K562 (cell line): ENCODE results near the gene PTK6. TPM values are rescaled to one million over a fixed set of nuclear protein-coding genes. Genes with fewer than 3 reads are reported as not detected.
A peak's percentile ranks its signal among the peaks of the same experiment; 100 is the strongest.

ENCODE experiments used
- ARID4B ChIP-seq: sonication (generic); formaldehyde crosslinking; IDR thresholded peaks from 2 replicates; pipeline ENCODE4 v1.8.0; 2022; ENCODE audit warnings: mild to moderate bottlenecking, missing genetic modification reagents
- ETV1 ChIP-seq: fragments of 450-650 bp; conservative IDR thresholded peaks from 2 replicates; pipeline ENCODE4 v1.6.1; 2016; ENCODE audit warnings: missing genetic modification characterization, control low read depth, low read depth, missing compliant biosample characterization
- HNRNPK ChIP-seq: fragments of 200-400 bp; formaldehyde crosslinking; IDR thresholded peaks from one replicate; pipeline ENCODE4 v1.6.1; 2018; ENCODE audit warnings: mild to moderate bottlenecking, low read depth, low read length; ENCODE audit not compliant: poor library complexity, severe bottlenecking
- ILK ChIP-seq: fragments of 450-650 bp; IDR thresholded peaks from 2 replicates; pipeline ENCODE4 v1.6.1; 2016; ENCODE audit warnings: missing genetic modification characterization, low read depth, mild to moderate bottlenecking, missing compliant biosample characterization, moderate library complexity, borderline replicate concordance
- IRF9 ChIP-seq: fragments of 450-650 bp; IDR thresholded peaks from 2 replicates; pipeline ENCODE4 v1.6.1; 2016; ENCODE audit warnings: missing biosample characterization, missing genetic modification characterization
- KAT7 ChIP-seq: sonication (generic); formaldehyde crosslinking; IDR thresholded peaks from 2 replicates; pipeline ENCODE4 v1.8.0; 2022; ENCODE audit warnings: missing genetic modification reagents, mild to moderate bottlenecking, borderline replicate concordance
- KDM2B ChIP-seq: fragments of 250-450 bp; sonication (Bioruptor Pico); IDR thresholded peaks from 2 replicates; pipeline ENCODE4 v1.8.0; 2021; ENCODE audit warnings: mild to moderate bottlenecking, moderate library complexity
- MCM2 ChIP-seq: fragments of 450-650 bp; IDR thresholded peaks from 2 replicates; pipeline ENCODE4 v1.6.1; 2017; ENCODE audit warnings: low read depth, mild to moderate bottlenecking
- PHF21A ChIP-seq: fragments of 450-650 bp; IDR thresholded peaks from 2 replicates; pipeline ENCODE4 v1.6.1; 2017; ENCODE audit warnings: low read depth, borderline replicate concordance
- SMAD1 ChIP-seq: fragments of 150-350 bp; IDR thresholded peaks from 2 replicates; pipeline ENCODE4 v1.6.1; 2014; ENCODE audit warnings: low read length, low read depth; ENCODE audit not compliant: partially characterized antibody
- ZNF24 ChIP-seq: fragments of 450-650 bp; IDR thresholded peaks from 2 replicates; pipeline ENCODE4 v1.6.1; 2016
- ZNF695 ChIP-seq: fragments of 450-650 bp; formaldehyde crosslinking; IDR thresholded peaks from 2 replicates; pipeline ENCODE4 v1.4.0; 2020; ENCODE audit warnings: mild to moderate bottlenecking, moderate library complexity
- ZNF699 ChIP-seq: fragments of 250-450 bp; sonication (Bioruptor Pico); IDR thresholded peaks from 2 replicates; pipeline ENCODE4 v1.8.0; 2021; ENCODE audit warnings: mild to moderate bottlenecking, moderate library complexity; ENCODE audit not compliant: insufficient replicate concordance
- ZNF76 ChIP-seq: fragments of 250-450 bp; sonication (Bioruptor Pico); IDR thresholded peaks from 2 replicates; pipeline ENCODE4 v1.4.0; 2020; ENCODE audit warnings: mild to moderate bottlenecking, moderate library complexity, borderline replicate concordance
- ZNF830 ChIP-seq: fragments of 250-450 bp; sonication (Bioruptor Pico); IDR thresholded peaks from 2 replicates; pipeline ENCODE4 v1.5.0; 2021; ENCODE audit warnings: mild to moderate bottlenecking
- polyA plus RNA-seq, 8 experiments: library from polyadenylated mRNA; depleted of rRNA in 4 of 8; stranded (reverse) in 5 of 8; unstranded in 3 of 8; fragments of >200 nt; fragmentation: Nextera tagmentation in 2 of 8; fragmentation: Illumina TruSeq in 1 of 8; extraction: Ambion mirVana in 2 of 8; extraction: Trizol in 1 of 8; gene quantifications; 2 replicates each; pipeline versions ENCODE4 v1.2.1 to v1.2.3, GENCODE V29; 2011 to 2014; ENCODE audit warnings: inconsistent platforms in 1 of 8, missing spikeins in 1 of 8
- total RNA-seq, 7 experiments: library from RNA; depleted of rRNA in 6 of 7; stranded (reverse); fragments of >200 nt in 6 of 7; fragmentation: Illumina TruSeq in 2 of 7; extraction: Trizol in 2 of 7; gene quantifications; 2 replicates each; pipeline versions ENCODE4 v1.2.1 to v1.2.3, GENCODE V29; 2011 to 2021; ENCODE audit warnings: low replicate concordance in 1 of 7
- TF ChIP-seq, protein P1 (sequence below): fragments of 450-650 bp; IDR thresholded peaks from 2 replicates; pipeline ENCODE4 v1.6.1; 2016; ENCODE audit warnings: mild to moderate bottlenecking
- TF ChIP-seq, protein P2 (sequence below): fragments of 450-650 bp; IDR thresholded peaks from 2 replicates; pipeline ENCODE4 v1.6.1; 2017; ENCODE audit warnings: antibody characterized with exemption

PTK6 gene
- total and polyA plus RNA-seq, 9 of the 15 experiments (the other 6 are each of a cell fraction or from before 2014, with no cell fraction given), result 0.07 TPM; not detected in 8

GRCh38 chr20:63537525-63538203 is 488 bp upstream of the PTK6 start (continued):
- TF ChIP-seq ETV1 (tag) (no peak), PHF21A (no peak), SMAD1 (no peak), ZNF24 (no peak), HNRNPK (no peak), ZNF699 (CRISPR knock-in tag) (no peak), ZNF695 (CRISPR knock-in tag) (no peak), KAT7 (CRISPR knock-in tag) (no peak), ARID4B (CRISPR knock-in tag) (peak; percentile 54; the same call in 1 of the 2 replicates), IRF9 (no peak), ZNF76 (CRISPR knock-in tag) (0 out of 2 replicates have a peak, but pooled peaks have one; percentile 8), ILK (no peak), MCM2 (no peak), ZNF830 (CRISPR knock-in tag) (no peak), KDM2B (CRISPR knock-in tag) (no peak)
- TF ChIP-seq, protein P1, sequence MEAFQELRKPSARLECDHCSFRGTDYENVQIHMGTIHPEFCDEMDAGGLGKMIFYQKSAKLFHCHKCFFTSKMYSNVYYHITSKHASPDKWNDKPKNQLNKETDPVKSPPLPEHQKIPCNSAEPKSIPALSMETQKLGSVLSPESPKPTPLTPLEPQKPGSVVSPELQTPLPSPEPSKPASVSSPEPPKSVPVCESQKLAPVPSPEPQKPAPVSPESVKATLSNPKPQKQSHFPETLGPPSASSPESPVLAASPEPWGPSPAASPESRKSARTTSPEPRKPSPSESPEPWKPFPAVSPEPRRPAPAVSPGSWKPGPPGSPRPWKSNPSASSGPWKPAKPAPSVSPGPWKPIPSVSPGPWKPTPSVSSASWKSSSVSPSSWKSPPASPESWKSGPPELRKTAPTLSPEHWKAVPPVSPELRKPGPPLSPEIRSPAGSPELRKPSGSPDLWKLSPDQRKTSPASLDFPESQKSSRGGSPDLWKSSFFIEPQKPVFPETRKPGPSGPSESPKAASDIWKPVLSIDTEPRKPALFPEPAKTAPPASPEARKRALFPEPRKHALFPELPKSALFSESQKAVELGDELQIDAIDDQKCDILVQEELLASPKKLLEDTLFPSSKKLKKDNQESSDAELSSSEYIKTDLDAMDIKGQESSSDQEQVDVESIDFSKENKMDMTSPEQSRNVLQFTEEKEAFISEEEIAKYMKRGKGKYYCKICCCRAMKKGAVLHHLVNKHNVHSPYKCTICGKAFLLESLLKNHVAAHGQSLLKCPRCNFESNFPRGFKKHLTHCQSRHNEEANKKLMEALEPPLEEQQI, result no peak
- TF ChIP-seq, protein P2, sequence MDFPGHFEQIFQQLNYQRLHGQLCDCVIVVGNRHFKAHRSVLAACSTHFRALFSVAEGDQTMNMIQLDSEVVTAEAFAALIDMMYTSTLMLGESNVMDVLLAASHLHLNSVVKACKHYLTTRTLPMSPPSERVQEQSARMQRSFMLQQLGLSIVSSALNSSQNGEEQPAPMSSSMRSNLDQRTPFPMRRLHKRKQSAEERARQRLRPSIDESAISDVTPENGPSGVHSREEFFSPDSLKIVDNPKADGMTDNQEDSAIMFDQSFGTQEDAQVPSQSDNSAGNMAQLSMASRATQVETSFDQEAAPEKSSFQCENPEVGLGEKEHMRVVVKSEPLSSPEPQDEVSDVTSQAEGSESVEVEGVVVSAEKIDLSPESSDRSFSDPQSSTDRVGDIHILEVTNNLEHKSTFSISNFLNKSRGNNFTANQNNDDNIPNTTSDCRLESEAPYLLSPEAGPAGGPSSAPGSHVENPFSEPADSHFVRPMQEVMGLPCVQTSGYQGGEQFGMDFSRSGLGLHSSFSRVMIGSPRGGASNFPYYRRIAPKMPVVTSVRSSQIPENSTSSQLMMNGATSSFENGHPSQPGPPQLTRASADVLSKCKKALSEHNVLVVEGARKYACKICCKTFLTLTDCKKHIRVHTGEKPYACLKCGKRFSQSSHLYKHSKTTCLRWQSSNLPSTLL, result no peak
